Loucy (cell line): Measurements from ENCODE around the gene NDC80.

Experiments used
- H2AFZ ChIP-seq: fragments of 200-600 bp; sonication (generic); 2 replicates; pipeline ENCODE4 v1.6.0; 2016; ENCODE audit warnings: antibody characterized with exemption, mild to moderate bottlenecking, low read length, moderate library complexity
- H3F3A ChIP-seq: fragments of 200-600 bp; 2 replicates; pipeline ENCODE4 v1.6.0; 2016; ENCODE audit warnings: antibody characterized with exemption, low read depth, mild to moderate bottlenecking
- H3K27me3 ChIP-seq: fragments of 200-600 bp; sonication (generic); 2 replicates; pipeline ENCODE4 v1.6.1; 2014; ENCODE audit warnings: low read length, mild to moderate bottlenecking; ENCODE audit not compliant: insufficient read depth, poor library complexity, severe bottlenecking
- H3K36me3 ChIP-seq: fragments of 200-600 bp; sonication (generic); 2 replicates; pipeline ENCODE4 v1.6.1; 2016; ENCODE audit warnings: low read length; ENCODE audit not compliant: insufficient read depth
- H3K4me1 ChIP-seq: fragments of 200-600 bp; sonication (generic); 2 replicates; pipeline ENCODE4 v1.5.1; 2014; ENCODE audit warnings: low read length, mild to moderate bottlenecking; ENCODE audit not compliant: insufficient read depth, poor library complexity, severe bottlenecking
- H3K4me2 ChIP-seq: fragments of 200-600 bp; sonication (generic); 2 replicates; pipeline ENCODE4 v1.6.0; 2014; ENCODE audit warnings: antibody characterized with exemption, low read length, low read depth, mild to moderate bottlenecking; ENCODE audit not compliant: poor library complexity, severe bottlenecking
- H3K4me3 ChIP-seq: fragments of 200-600 bp; sonication (generic); 2 replicates; pipeline ENCODE4 v1.5.1; 2014; ENCODE audit warnings: low read length, mild to moderate bottlenecking, mixed read lengths; ENCODE audit not compliant: poor library complexity, severe bottlenecking
- H3K79me2 ChIP-seq: fragments of 200-600 bp; sonication (generic); 2 replicates; pipeline ENCODE4 v1.6.1; 2014; ENCODE audit warnings: low read length; ENCODE audit not compliant: insufficient read depth
- H3K9ac ChIP-seq: fragments of 200-600 bp; sonication (generic); 2 replicates; pipeline ENCODE4 v1.6.0; 2014; ENCODE audit warnings: mild to moderate bottlenecking, low read depth, low read length, moderate library complexity; ENCODE audit not compliant: poor library complexity, severe bottlenecking
- H3K9me2 ChIP-seq: fragments of 200-600 bp; sonication (generic); replicated peaks from 2 replicates; pipeline ENCODE4 v1.6.1; 2016; ENCODE audit warnings: low read depth, low read length, mixed read lengths
- H3K9me3 ChIP-seq: fragments of 200-600 bp; sonication (generic); 2 replicates; pipeline ENCODE4 v1.6.1; 2014; ENCODE audit warnings: mild to moderate bottlenecking, antibody characterized with exemption, low read length, low read depth; ENCODE audit not compliant: insufficient read depth
- H4K20me1 ChIP-seq: fragments of 200-600 bp; sonication (generic); 2 replicates; pipeline ENCODE4 v1.6.0; 2014; ENCODE audit warnings: antibody characterized with exemption, low read length, mild to moderate bottlenecking; ENCODE audit not compliant: insufficient read depth, poor library complexity, severe bottlenecking
- CTCF ChIP-seq: fragments of 200-600 bp; sonication (generic); conservative IDR thresholded peaks from 2 replicates; pipeline ENCODE4 v1.5.1; 2014; ENCODE audit warnings: mild to moderate bottlenecking, antibody characterized with exemption, low read length
- EZH2phosphoT487 ChIP-seq: fragments of 200-600 bp; IDR thresholded peaks from 2 replicates; pipeline ENCODE4 v1.6.1; 2018; ENCODE audit warnings: antibody characterized with exemption, mild to moderate bottlenecking, moderate library complexity, borderline replicate concordance

NDC80 gene

GRCh38 chr18:2549462-2549861 lies 21.9 kb upstream of the NDC80 start:
- H3K4me3 ChIP-seq = no peak overlapping the region
- H3K4me1 ChIP-seq = no peaks in the 10 kb centered on the region
- H3K9me2 ChIP-seq = no peaks in the 10 kb centered on the region
- H3K4me2 ChIP-seq = no peak overlapping the region
- no peaks in the 10 kb centered on the region for H3F3A ChIP-seq
- no peaks in the 10 kb centered on the region for H4K20me1 ChIP-seq
- TF ChIP-seq EZH2phosphoT487 = no peak
- TF ChIP-seq CTCF = no peak
- no peaks in the 10 kb centered on the region for H3K9me3 ChIP-seq
- no peaks in the 10 kb centered on the region for H3K27me3 ChIP-seq
- no peak overlapping the region for H2AFZ ChIP-seq
- H3K9ac ChIP-seq = no peak overlapping the region
- H3K79me2 ChIP-seq = no peaks in the 10 kb centered on the region
- no peaks in the 10 kb centered on the region; the same call in 1 of the 2 replicates for H3K36me3 ChIP-seq

- Histone ChIP-seq H3K4me3 (no peak overlapping the region), H3K9me2 (no peaks in the 10 kb centered on the region), H4K20me1 (no peaks in the 10 kb centered on the region), H3K27me3 (no peaks in the 10 kb centered on the region), H3F3A (no peaks in the 10 kb centered on the region), H3K79me2 (no peaks in the 10 kb centered on the region), H3K4me2 (no peak overlapping the region), H3K36me3 (no peaks in the 10 kb centered on the region; the same call in 1 of the 2 replicates), H3K9ac (no peak overlapping the region), H3K9me3 (no peaks in the 10 kb centered on the region), H3K4me1 (no peaks in the 10 kb centered on the region), H2AFZ (no peak overlapping the region)
- TF ChIP-seq EZH2phosphoT487 = no peak
- no peak for TF ChIP-seq CTCF
Measured at GRCh38 chr18:2551425-2551824, 19.9 kb upstream of the NDC80 start.

- H3K9ac ChIP-seq = no peak overlapping the region
- no peaks in the 10 kb centered on the region for H3F3A ChIP-seq
- no peak overlapping the region for H2AFZ ChIP-seq
- H3K4me1 ChIP-seq = peaks cover 4% of the 10 kb centered on the region
- H3K27me3 ChIP-seq = no peaks in the 10 kb centered on the region
- no peak overlapping the region for H3K4me3 ChIP-seq
- H3K4me2 ChIP-seq = no peak overlapping the region
- no peak for TF ChIP-seq EZH2phosphoT487
- TF ChIP-seq CTCF = no peak
- no peaks in the 10 kb centered on the region for H3K9me3 ChIP-seq
- no peaks in the 10 kb centered on the region for H4K20me1 ChIP-seq
- H3K36me3 ChIP-seq = no peaks in the 10 kb centered on the region; the same call in 1 of the 2 replicates
- H3K79me2 ChIP-seq = no peaks in the 10 kb centered on the region
- H3K9me2 ChIP-seq = no peaks in the 10 kb centered on the region
Measured at GRCh38 chr18:2554696-2555095, 16.7 kb upstream of the NDC80 start.
